Keratinocyte (primary cell): ENCODE measurements around the gene QPRT. TPM values are rescaled to one million over a fixed set of nuclear protein-coding genes. Genes with fewer than 3 reads are reported as not detected.

ENCODE experiments used
- DNase-seq: peaks from one replicate; pipeline ENCODE4 v3.0.0-alpha.2; 2011; ENCODE audit warnings: low read depth, missing footprints, low spot score
- FAIRE-seq: peaks from 2 replicates; lab custom pipeline; 2011; peaks lifted over from hg19 to GRCh38; lab: Jason Lieb, UNC
- H2AFZ ChIP-seq: 2 replicates; pipeline ENCODE4 v1.6.0; 2012; ENCODE audit warnings: low read length, control low read depth, inconsistent platforms; ENCODE audit not compliant: control insufficient read depth
- H3K27ac ChIP-seq: 2 replicates; pipeline ENCODE4 v1.5.1; 2011; ENCODE audit warnings: low read length; ENCODE audit not compliant: control insufficient read depth, insufficient read depth
- H3K27me3 ChIP-seq: 3 replicates; pipeline ENCODE4 v1.6.0; 2011; ENCODE audit warnings: low read length; ENCODE audit not compliant: control insufficient read depth, insufficient read depth; ENCODE audit errors: extremely low read depth
- H3K36me3 ChIP-seq, 2 experiments: 2 replicates in 1 of 2; 3 replicates in 1 of 2; pipeline ENCODE4 v1.5.1; 2011; ENCODE audit warnings: low read length in 2 of 2, mild to moderate bottlenecking in 1 of 2; ENCODE audit not compliant: control insufficient read depth in 2 of 2, insufficient read depth in 2 of 2; ENCODE audit errors: extremely low read depth in 1 of 2
- H3K4me1 ChIP-seq: 3 replicates; pipeline ENCODE4 v1.5.1; 2011; ENCODE audit warnings: low read length; ENCODE audit not compliant: control insufficient read depth, insufficient read depth; ENCODE audit errors: extremely low read depth
- H3K4me2 ChIP-seq: 3 replicates; pipeline ENCODE4 v1.6.0; 2011; ENCODE audit warnings: low read depth, low read length; ENCODE audit not compliant: control insufficient read depth, insufficient read depth; ENCODE audit errors: extremely low read depth
- H3K4me3 ChIP-seq, 3 experiments: fragments of 200-600 bp in 1 of 3; sonication (generic) in 1 of 3; 2 replicates in 2 of 3; 3 replicates in 1 of 3; pipeline ENCODE4 v1.5.1; 2011 to 2016; ENCODE audit warnings: low read length in 3 of 3, mild to moderate bottlenecking in 3 of 3, control low read depth in 2 of 3, inconsistent platforms in 1 of 3, low read depth in 1 of 3, mixed read lengths in 1 of 3, mixed run types in 1 of 3, moderate library complexity in 1 of 3; ENCODE audit not compliant: control insufficient read depth in 2 of 3, insufficient read depth in 2 of 3; ENCODE audit errors: extremely low read depth in 1 of 3
- H3K79me2 ChIP-seq: 2 replicates; pipeline ENCODE4 v1.6.0; 2012; ENCODE audit warnings: low read length; ENCODE audit not compliant: control insufficient read depth, insufficient read depth
- H3K9ac ChIP-seq: 3 replicates; pipeline ENCODE4 v1.6.0; 2011; ENCODE audit warnings: low read length; ENCODE audit not compliant: control insufficient read depth, insufficient read depth; ENCODE audit errors: extremely low read depth
- H3K9me1 ChIP-seq: 3 replicates; pipeline ENCODE4 v1.6.0; 2011; ENCODE audit warnings: low read length; ENCODE audit not compliant: control insufficient read depth, insufficient read depth; ENCODE audit errors: extremely low read depth
- H3K9me3 ChIP-seq: 2 replicates; pipeline ENCODE4 v1.5.1; 2012; ENCODE audit warnings: low read depth, low read length; ENCODE audit not compliant: control insufficient read depth
- H4K20me1 ChIP-seq: 3 replicates; pipeline ENCODE4 v1.6.0; 2011; ENCODE audit warnings: low read length; ENCODE audit not compliant: control insufficient read depth, insufficient read depth; ENCODE audit errors: extremely low read depth
- EZH2 ChIP-seq: IDR thresholded peaks from one replicate; pipeline ENCODE4 v1.6.1; 2012; ENCODE audit warnings: inconsistent platforms, mild to moderate bottlenecking, low read length, moderate library complexity
- dilution Hi-C: fragments of 300-500 bp; cut with MboI; formaldehyde crosslinking; loops from one replicate; pipeline ENCODE4 v1.7.0; 2020; ENCODE audit warnings: low sequenced_read_pairs; ENCODE audit not compliant: extremely low pct_ligation_motif_present
- polyA plus RNA-seq, 5 experiments: library from polyadenylated mRNA; depleted of rRNA in 3 of 5; stranded (reverse) in 3 of 5; stranded (forward) in 1 of 5; unstranded in 1 of 5; fragments of >200 nt; gene quantifications; 1 replicate in 1 of 5; 2 replicates in 3 of 5; 3 replicates in 1 of 5; pipeline versions ENCODE4 v1.2.1 to v1.2.3, GENCODE V29; 2011 to 2012; ENCODE audit warnings: missing spikeins in 2 of 5, low read depth in 1 of 5, low replicate concordance in 1 of 5
- TF ChIP-seq, protein P1 (sequence below), 3 experiments: IDR thresholded peaks in 1 of 3; conservative IDR thresholded peaks in 1 of 3; optimal IDR thresholded peaks in 1 of 3; 2 replicates in 2 of 3; 3 replicates in 1 of 3; pipeline versions ENCODE3 to v1.5.1; 2011; ENCODE audit warnings: low read length in 3 of 3, mild to moderate bottlenecking in 3 of 3, moderate library complexity in 2 of 3, control low read depth in 1 of 3, inconsistent platforms in 1 of 3; ENCODE audit not compliant: insufficient read depth in 2 of 3; ENCODE audit errors: extremely low read depth in 1 of 3

QPRT gene
- polyA plus RNA-seq, 1 donor (not counting 4 experiments of a cell fraction or from before 2014, with no cell fraction given), result 8.8 TPM

- Histone ChIP-seq H3K79me2 (no peaks in the 10 kb centered on the region), H3K4me3 (no peak overlapping the region), H3K27me3 (no peaks in the 10 kb centered on the region), H4K20me1 (no peaks in the 10 kb centered on the region), H2AFZ (no peak overlapping the region), H3K9ac (no peak overlapping the region), H3K9me3 (no peaks in the 10 kb centered on the region), H3K4me1 (no peaks in the 10 kb centered on the region), H3K27ac (no peak overlapping the region), H3K9me1 (no peaks in the 10 kb centered on the region), H3K4me2 (no peak overlapping the region), H3K36me3 (no peaks in the 10 kb centered on the region)
- DNase-seq (no peak), FAIRE-seq (no peak)
- no peak for TF ChIP-seq EZH2
- dilution Hi-C loops, result no loop called here
Measured at GRCh38 chr16:29698042-29698441, 19.1 kb downstream of the QPRT start.

- no peaks in the 10 kb centered on the region for H3K9me3 ChIP-seq
Measured at GRCh38 chr16:29698484-29699323, 19.7 kb downstream of the QPRT start.

More at GRCh38 chr16:29698484-29699323, 19.7 kb downstream of the QPRT start:
- Histone ChIP-seq H3K79me2 (no peaks in the 10 kb centered on the region), H3K4me1 (no peaks in the 10 kb centered on the region), H3K27me3 (no peaks in the 10 kb centered on the region), H2AFZ (no peak overlapping the region), H3K9me1 (no peaks in the 10 kb centered on the region), H3K36me3 (no peaks in the 10 kb centered on the region), H3K9ac (no peak overlapping the region), H3K4me3 (no peak overlapping the region), H4K20me1 (no peaks in the 10 kb centered on the region), H3K4me2 (no peak overlapping the region), H3K27ac (no peak overlapping the region)
- TF ChIP-seq EZH2, result no peak
- TF ChIP-seq, protein P1, sequence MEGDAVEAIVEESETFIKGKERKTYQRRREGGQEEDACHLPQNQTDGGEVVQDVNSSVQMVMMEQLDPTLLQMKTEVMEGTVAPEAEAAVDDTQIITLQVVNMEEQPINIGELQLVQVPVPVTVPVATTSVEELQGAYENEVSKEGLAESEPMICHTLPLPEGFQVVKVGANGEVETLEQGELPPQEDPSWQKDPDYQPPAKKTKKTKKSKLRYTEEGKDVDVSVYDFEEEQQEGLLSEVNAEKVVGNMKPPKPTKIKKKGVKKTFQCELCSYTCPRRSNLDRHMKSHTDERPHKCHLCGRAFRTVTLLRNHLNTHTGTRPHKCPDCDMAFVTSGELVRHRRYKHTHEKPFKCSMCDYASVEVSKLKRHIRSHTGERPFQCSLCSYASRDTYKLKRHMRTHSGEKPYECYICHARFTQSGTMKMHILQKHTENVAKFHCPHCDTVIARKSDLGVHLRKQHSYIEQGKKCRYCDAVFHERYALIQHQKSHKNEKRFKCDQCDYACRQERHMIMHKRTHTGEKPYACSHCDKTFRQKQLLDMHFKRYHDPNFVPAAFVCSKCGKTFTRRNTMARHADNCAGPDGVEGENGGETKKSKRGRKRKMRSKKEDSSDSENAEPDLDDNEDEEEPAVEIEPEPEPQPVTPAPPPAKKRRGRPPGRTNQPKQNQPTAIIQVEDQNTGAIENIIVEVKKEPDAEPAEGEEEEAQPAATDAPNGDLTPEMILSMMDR (optimal IDR thresholded peaks at IDR 0.05 in 1 of 3, IDR thresholded peaks at IDR 0.05 in 1 of 3, conservative IDR thresholded peaks at IDR 0.05 in 1 of 3; ENCODE audit: extremely low read depth in 1 of 3, insufficient read depth in 2 of 3, low read length in 3 of 3), result no peak
- DNase-seq, result no peak
- FAIRE-seq, result no peak
- dilution Hi-C loops, result no loop called here
